Tibial nerve (tissue), 3 donors: ENCODE measurements around the gene TTC33.

Experiments
- CTCF ChIP-seq, 5 experiments: fragments of 200-600 bp in 3 of 5; fragments of 450-650 bp in 2 of 5; sonication (generic) in 3 of 5; IDR thresholded peaks; one replicate each; pipeline ENCODE4 v1.5.1; 2016 to 2019; ENCODE audit warnings: antibody characterized with exemption in 5 of 5, mild to moderate bottlenecking in 3 of 5, moderate library complexity in 2 of 5
- POLR2A ChIP-seq, 2 donors: fragments of 450-650 bp; IDR thresholded peaks; one replicate each; pipeline ENCODE4 v1.6.1; 2017; ENCODE audit warnings: antibody characterized with exemption in 2 of 2, mild to moderate bottlenecking in 2 of 2, moderate library complexity in 2 of 2

- no peak for TF ChIP-seq CTCF (IDR thresholded peaks at IDR 0.05)
- TF ChIP-seq POLR2A (IDR thresholded peaks at IDR 0.05): no peak
These were observed 250.7 kb downstream of the TTC33 start for GRCh38 chr5:40505031-40505430.
